Measurements from ENCODE around the gene DDAH2. TPM values are rescaled to one million over a fixed set of nuclear protein-coding genes. Genes with fewer than 3 reads are reported as not detected.

Gene DDAH2
- total RNA-seq, 1 donor from 2014 or later, result 142 TPM

DNA sequence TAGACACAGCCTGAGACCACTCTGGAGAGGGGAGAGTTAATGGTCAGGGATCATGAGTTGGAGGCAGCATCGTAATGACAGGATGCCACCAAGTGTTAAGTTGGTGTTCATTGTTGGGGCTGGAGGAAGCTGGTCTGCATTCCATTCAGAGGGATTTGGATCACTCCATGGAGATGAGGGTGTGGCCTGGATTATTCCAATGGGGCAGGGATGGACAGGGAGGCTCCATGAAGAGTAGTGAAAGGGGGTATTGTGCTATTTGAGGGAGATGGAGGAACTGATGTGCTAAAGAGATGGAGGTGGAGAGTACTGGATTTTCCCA lies 34.5 kb upstream of the DDAH2 start:
- no peak overlapping the region for H3K4me3 Mint-ChIP-seq
- H3K36me3 Mint-ChIP-seq, result peaks cover 7% of the 10 kb centered on the region
- no peaks in the 10 kb centered on the region for H3K27me3 Mint-ChIP-seq (ENCODE audit: low read depth)
- no peak for TF ChIP-seq CTCF (IDR thresholded peaks at IDR 0.05; ENCODE audit: unreplicated experiment)
- no peaks in the 10 kb centered on the region for H3K9me3 Mint-ChIP-seq
- DNase-seq (ENCODE audit: low spot score in 2 of 2, unreplicated experiment in 2 of 2), result no peak
- H3K27ac Mint-ChIP-seq, result no peak overlapping the region
- peaks cover 12% of the 10 kb centered on the region for H3K4me1 Mint-ChIP-seq

- Mint-ChIP-seq H3K9me3 (no peaks in the 10 kb centered on the region), H3K4me1 (peaks cover 12% of the 10 kb centered on the region), H3K27ac (no peak overlapping the region), H3K4me3 (no peak overlapping the region), H3K36me3 (peaks cover 7% of the 10 kb centered on the region), H3K27me3 (ENCODE audit: low read depth) (no peaks in the 10 kb centered on the region)
- no peak for TF ChIP-seq CTCF (IDR thresholded peaks at IDR 0.05; ENCODE audit: unreplicated experiment)
- DNase-seq (ENCODE audit: low spot score in 2 of 2, unreplicated experiment in 2 of 2), result no peak
Measured at GRCh38 chr6:31762878-31763618, 33.9 kb upstream of the DDAH2 start.

- Mint-ChIP-seq H3K27ac (no peak within 1 kb of the TSS), H3K9me3 (no peaks in the 10 kb centered on the region), H3K4me3 (no peak within 1 kb of the TSS), H3K27me3 (ENCODE audit: low read depth) (no peaks in the 10 kb centered on the region), H3K36me3 (peaks cover 7% of the 10 kb centered on the region), H3K4me1 (peaks cover 12% of the 10 kb centered on the region)
- DNase-seq (ENCODE audit: low spot score in 2 of 2, unreplicated experiment in 2 of 2), result no peak
- no peak for TF ChIP-seq CTCF (IDR thresholded peaks at IDR 0.05; ENCODE audit: unreplicated experiment)
Measured at GRCh38 chr6:31762356-31762755, 33.3 kb upstream of the DDAH2 start, which contains the start of gene SAPCD1. TSS of gene SAPCD1 (plus strand) at chr6:31762656. CDS start at chr6:31763055, 399 bp downstream.

- no peak for TF ChIP-seq CTCF (IDR thresholded peaks at IDR 0.05; ENCODE audit: unreplicated experiment)
- Mint-ChIP-seq H3K4me3 (no peak overlapping the region), H3K9me3 (no peaks in the 10 kb centered on the region), H3K4me1 (peaks cover 12% of the 10 kb centered on the region), H3K27me3 (ENCODE audit: low read depth) (no peaks in the 10 kb centered on the region), H3K36me3 (peaks cover 7% of the 10 kb centered on the region), H3K27ac (no peak overlapping the region)
- DNase-seq (ENCODE audit: low spot score in 2 of 2, unreplicated experiment in 2 of 2), result no peak
Measured at GRCh38 chr6:31761343-31761742, 32.2 kb upstream of the DDAH2 start.

DNA sequence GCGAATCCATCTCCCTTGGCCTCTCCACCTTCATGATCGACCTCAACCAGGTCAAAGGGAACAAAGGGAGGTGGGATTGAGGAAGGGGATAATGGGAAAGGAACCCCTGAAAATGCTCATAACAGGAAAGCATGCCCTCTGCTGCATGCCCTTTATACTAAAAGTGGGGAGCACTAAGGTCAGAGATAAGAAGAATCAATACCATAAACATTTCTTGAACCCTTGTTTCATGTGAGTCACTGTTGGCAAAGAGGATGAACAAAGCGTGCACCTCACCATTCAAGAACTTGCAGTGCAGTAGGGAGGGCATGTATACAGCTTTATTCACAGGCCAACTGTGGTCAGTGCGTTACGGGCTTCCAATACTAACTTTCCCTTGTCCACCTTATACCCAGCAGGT lies 31.7 kb upstream of the DDAH2 start:
- H3K27ac Mint-ChIP-seq, result no peak overlapping the region
- no peak for TF ChIP-seq CTCF (IDR thresholded peaks at IDR 0.05; ENCODE audit: unreplicated experiment)
- DNase-seq (ENCODE audit: low spot score in 2 of 2, unreplicated experiment in 2 of 2), result no peak
- H3K4me3 Mint-ChIP-seq, result no peak overlapping the region
- H3K27me3 Mint-ChIP-seq (ENCODE audit: low read depth), result no peaks in the 10 kb centered on the region
- H3K9me3 Mint-ChIP-seq, result no peaks in the 10 kb centered on the region
- H3K4me1 Mint-ChIP-seq, result peaks cover 12% of the 10 kb centered on the region
- peaks cover 7% of the 10 kb centered on the region for H3K36me3 Mint-ChIP-seq

All from mesothelial cell of epicardium (in vitro differentiated cells).